GM12878 (cell line): ENCODE data around the gene PPP4R1. TPM values are rescaled to one million over a fixed set of nuclear protein-coding genes. Genes with fewer than 3 reads are reported as not detected.

Experiments used
- ATAC-seq: fragments of 200-7000 bp; cut with Tn5 transposase; 3 replicates; pipeline ENCODE4 v1.9.1; 2020; ENCODE audit warnings: mild to moderate bottlenecking, moderate library complexity
- BruUV-seq: library from RNA; stranded (reverse); fragments of 400-500 nt; replicated peaks from 2 replicates; lab custom pipeline; 2021; lab: Mats Ljungman, UMichigan
- CTCF ChIA-PET: fragments of 300-600 bp; sonication (Branson Sonifier 250); formaldehyde crosslinking; extraction: SDS; loops from one replicate; lab custom pipeline; 2021; ENCODE audit warnings: inconsistent platforms; lab: Yijun Ruan, JAX
- POLR2A ChIA-PET: fragments of 350-600 bp; formaldehyde crosslinking; extraction: SDS; loops from one replicate; lab custom pipeline; 2021; ENCODE audit warnings: inconsistent platforms; lab: Charles Lee
- RAD21 ChIA-PET: fragments of 300-600 bp; sonication (Branson Sonifier 250); formaldehyde crosslinking; loops from one replicate; lab custom pipeline; 2023; ENCODE audit warnings: antibody characterized with exemption; ENCODE audit not compliant: unreplicated experiment; lab: Charles Lee
- SMC1A ChIA-PET: fragments of 300-600 bp; sonication (Branson Sonifier 250); formaldehyde crosslinking; loops from one replicate; lab custom pipeline; 2023; ENCODE audit not compliant: unreplicated experiment, uncharacterized antibody; lab: Charles Lee
- DNase-seq: peaks from one replicate; pipeline ENCODE4 v3.0.0-alpha.2; 2011; ENCODE audit warnings: low read depth, low spot score
- FAIRE-seq: peaks from 3 replicates; lab custom pipeline; 2011; peaks lifted over from hg19 to GRCh38; lab: Jason Lieb, UNC
- H2AFZ ChIP-seq: 2 replicates; pipeline ENCODE4 v1.6.0; 2011; ENCODE audit warnings: low read depth, low read length, control low read depth; ENCODE audit not compliant: control insufficient read depth
- H3K27ac ChIP-seq: 2 replicates; pipeline ENCODE4 v1.5.1; 2011; ENCODE audit warnings: control low read depth; ENCODE audit not compliant: control insufficient read depth, insufficient read depth
- H3K27me3 ChIP-seq, 2 experiments: replicated peaks in 1 of 2; 2 replicates each; pipeline versions ENCODE4 v1.6.0 to v1.6.1; 2011; ENCODE audit warnings: low read length in 1 of 2; ENCODE audit not compliant: control insufficient read depth in 2 of 2, insufficient read depth in 2 of 2
- H3K36me3 ChIP-seq, 2 experiments: 2 replicates each; pipeline ENCODE4 v1.5.1; 2011; ENCODE audit warnings: low read length in 1 of 2; ENCODE audit not compliant: control insufficient read depth in 2 of 2, insufficient read depth in 2 of 2
- H3K4me1 ChIP-seq: 2 replicates; pipeline ENCODE4 v1.6.1; 2011; ENCODE audit warnings: mild to moderate bottlenecking, low read length, moderate library complexity, mixed read lengths; ENCODE audit not compliant: control insufficient read depth, insufficient read depth
- H3K4me2 ChIP-seq: 2 replicates; pipeline ENCODE4 v1.6.0; 2011; ENCODE audit warnings: control low read depth; ENCODE audit not compliant: control insufficient read depth, insufficient read depth
- H3K4me3 ChIP-seq: fragments of 200-600 bp; sonication (generic); 2 replicates; pipeline ENCODE4 v1.5.1; 2016
- H3K79me2 ChIP-seq: 2 replicates; pipeline ENCODE4 v1.6.0; 2011; ENCODE audit warnings: low read length; ENCODE audit not compliant: control insufficient read depth, insufficient read depth
- H3K9ac ChIP-seq: 2 replicates; pipeline ENCODE4 v1.8.0; 2011; ENCODE audit warnings: low read length, control low read depth, mixed read lengths; ENCODE audit not compliant: control insufficient read depth, insufficient read depth
- H3K9me3 ChIP-seq: replicated peaks from 3 replicates; pipeline ENCODE4 v1.5.1; 2011; ENCODE audit warnings: mild to moderate bottlenecking, low read length; ENCODE audit not compliant: control insufficient read depth, insufficient read depth
- H4K20me1 ChIP-seq: 2 replicates; pipeline ENCODE4 v1.6.0; 2011; ENCODE audit not compliant: control insufficient read depth, insufficient read depth
- BCL11A ChIP-seq: IDR thresholded peaks from 2 replicates; pipeline ENCODE4 v1.6.1; 2011; ENCODE audit warnings: low read depth, low read length
- CHD2 ChIP-seq: IDR thresholded peaks from 2 replicates; pipeline ENCODE4 v1.6.1; 2011; ENCODE audit warnings: low read depth, low read length, improper control_type of control experiment, borderline replicate concordance
- CHD4 ChIP-seq: fragments of 200-600 bp; sonication (generic); IDR thresholded peaks from 2 replicates; pipeline ENCODE4 v1.6.1; 2016; ENCODE audit warnings: mild to moderate bottlenecking
- ESRRA ChIP-seq: IDR thresholded peaks from 2 replicates; pipeline ENCODE4 v1.6.1; 2012; ENCODE audit warnings: mild to moderate bottlenecking, low read length, improper control_type of control experiment
- GATAD2B ChIP-seq: fragments of 450-650 bp; conservative IDR thresholded peaks from 2 replicates; pipeline ENCODE4 v1.6.1; 2017; ENCODE audit warnings: low read depth, mild to moderate bottlenecking, moderate library complexity
- HCFC1 ChIP-seq: fragments of 150-350 bp; IDR thresholded peaks from 2 replicates; pipeline ENCODE4 v1.6.1; 2014; ENCODE audit warnings: low read length
- IRF4 ChIP-seq: IDR thresholded peaks from 2 replicates; pipeline ENCODE4 v1.6.1; 2011; ENCODE audit warnings: low read depth, low read length
- MTA2 ChIP-seq: fragments of 450-650 bp; IDR thresholded peaks from 2 replicates; pipeline ENCODE4 v1.6.1; 2016; ENCODE audit warnings: low read depth, mild to moderate bottlenecking, moderate library complexity
- MTA3 ChIP-seq: IDR thresholded peaks from 2 replicates; pipeline ENCODE4 v1.6.1; 2012; ENCODE audit warnings: low read length, inconsistent platforms, borderline replicate concordance
- NR2C1 ChIP-seq: fragments of 450-650 bp; IDR thresholded peaks from 2 replicates; pipeline ENCODE4 v1.6.1; 2017; ENCODE audit warnings: antibody characterized with exemption, mild to moderate bottlenecking, moderate library complexity
- RELB ChIP-seq: fragments of 450-650 bp; IDR thresholded peaks from 2 replicates; pipeline ENCODE4 v1.6.1; 2017; ENCODE audit warnings: low read depth, mild to moderate bottlenecking, moderate library complexity
- WRNIP1 ChIP-seq: IDR thresholded peaks from 2 replicates; pipeline ENCODE4 v1.6.1; 2011; ENCODE audit warnings: low read depth, low read length, improper control_type of control experiment, borderline replicate concordance
- YBX1 ChIP-seq: fragments of 450-650 bp; IDR thresholded peaks from 2 replicates; pipeline ENCODE4 v1.6.1; 2016; ENCODE audit warnings: antibody characterized with exemption
- ZNF274 ChIP-seq: IDR thresholded peaks from one replicate; pipeline ENCODE4 v1.8.0; 2011; ENCODE audit not compliant: insufficient read length, insufficient read depth
- ZZZ3 ChIP-seq: IDR thresholded peaks from 2 replicates; pipeline ENCODE4 v1.6.1; 2011; ENCODE audit warnings: low read depth; ENCODE audit not compliant: control insufficient read depth, insufficient read length
- WGBS: methylation state at CpG from one replicate; pipeline ENCODE4 v1.1.6; 2016; ENCODE audit warnings: low lambda C conversion rate; ENCODE audit not compliant: insufficient replicate concordance, insufficient coverage; ENCODE audit errors: missing lambda C conversion rate; 5-methylcytosine and 5-hydroxymethylcytosine counted together
- in situ Hi-C: fragments of 300-500 bp; cut with MboI; formaldehyde crosslinking; loops from 9 replicates; pipeline ENCODE4 v1.14.3; 2018; ENCODE audit warnings: mixed read lengths
- intact Hi-C: fragments of 100-400 bp; cut with micrococcal nuclease; formaldehyde crosslinking; loops from one replicate; pipeline ENCODE4 v1.14.2; 2022; ENCODE audit not compliant: unreplicated experiment
- polyA plus RNA-seq, 11 experiments: library from polyadenylated mRNA; depleted of rRNA in 4 of 11; unstranded in 6 of 11; stranded (reverse) in 5 of 11; fragments of >200 nt; fragmentation: Nextera tagmentation in 4 of 11; fragmentation: Illumina TruSeq in 1 of 11; extraction: Ambion mirVana in 4 of 11; extraction: Trizol in 1 of 11; gene quantifications; 1 replicate in 1 of 11; 2 replicates in 10 of 11; pipeline versions ENCODE4 v1.2.1 to v1.2.3, GENCODE V29; 2011 to 2016; ENCODE audit warnings: inconsistent platforms in 2 of 11, missing spikeins in 2 of 11, low read depth in 1 of 11
- total RNA-seq, 4 experiments: library from RNA; depleted of rRNA in 3 of 4; stranded (reverse); fragments of >200 nt in 3 of 4; fragmentation: Illumina TruSeq in 1 of 4; extraction: Trizol in 1 of 4; gene quantifications; 2 replicates each; pipeline versions ENCODE4 v1.2.1 to v1.2.3, GENCODE V29; 2013 to 2021
- TF ChIP-seq, protein P1 (sequence below): IDR thresholded peaks from 2 replicates; pipeline ENCODE4 v1.6.1; 2012; ENCODE audit warnings: low read depth, low read length, improper control_type of control experiment
- TF ChIP-seq, protein P2 (sequence below): fragments of 450-650 bp; IDR thresholded peaks from 2 replicates; pipeline ENCODE4 v1.6.1; 2016; ENCODE audit warnings: mild to moderate bottlenecking

The PPP4R1 gene
- total and polyA plus RNA-seq, 10 of the 15 experiments (the other 5 are each of a cell fraction or from before 2014, with no cell fraction given), result 10.9 to 44.4 (median 26.0) TPM

GRCh38 chr18:9547782-9548181 is 66.6 kb downstream of the PPP4R1 start:
- Histone ChIP-seq H3K27ac (no peak overlapping the region), H3K79me2 (no peaks in the 10 kb centered on the region), H3K4me1 (no peaks in the 10 kb centered on the region), H3K9ac (no peak overlapping the region), H3K27me3 (no peaks in the 10 kb centered on the region), H2AFZ (no peak overlapping the region), H3K4me3 (no peak overlapping the region), H3K9me3 (no peaks in the 10 kb centered on the region), H3K36me3 (peaks cover 3 to 8% of the 10 kb centered on the region in 2 experiments; a peak in 3 of 4 replicates), H3K4me2 (no peak overlapping the region), H4K20me1 (no peaks in the 10 kb centered on the region)
- no TSS peak for BruUV-seq
- ATAC-seq, result no peak
- RAD21 ChIA-PET, result no interaction called here
- POLR2A ChIA-PET, result no interaction called here
- DNase-seq, result no peak
- intact Hi-C loops, result no loop called here
- no peak for FAIRE-seq
- SMC1A ChIA-PET, result no interaction called here
- no peak for TF ChIP-seq HCFC1
- TF ChIP-seq, protein P1, sequence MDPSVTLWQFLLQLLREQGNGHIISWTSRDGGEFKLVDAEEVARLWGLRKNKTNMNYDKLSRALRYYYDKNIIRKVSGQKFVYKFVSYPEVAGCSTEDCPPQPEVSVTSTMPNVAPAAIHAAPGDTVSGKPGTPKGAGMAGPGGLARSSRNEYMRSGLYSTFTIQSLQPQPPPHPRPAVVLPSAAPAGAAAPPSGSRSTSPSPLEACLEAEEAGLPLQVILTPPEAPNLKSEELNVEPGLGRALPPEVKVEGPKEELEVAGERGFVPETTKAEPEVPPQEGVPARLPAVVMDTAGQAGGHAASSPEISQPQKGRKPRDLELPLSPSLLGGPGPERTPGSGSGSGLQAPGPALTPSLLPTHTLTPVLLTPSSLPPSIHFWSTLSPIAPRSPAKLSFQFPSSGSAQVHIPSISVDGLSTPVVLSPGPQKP, result no peak
- no peak for TF ChIP-seq BCL11A
- in situ Hi-C loops, result no loop called here
- CTCF ChIA-PET, result no interaction called here
- WGBS, result 99% methylated on average over 7 of the region's 7 CpGs

GRCh38 chr18:9546468-9546867 is 67.9 kb downstream of the PPP4R1 start:
- peaks cover 2 to 3% of the 10 kb centered on the region in 2 experiments; a peak in 3 of 4 replicates for H3K36me3 ChIP-seq
- 29% methylated on average over 6 of the region's 6 CpGs for WGBS
- in situ Hi-C loops, result no loop called here
- TF ChIP-seq GATAD2B (no peak), ZZZ3 (no peak), WRNIP1 (no peak), RELB (no peak), ZNF274 (no peak), IRF4 (no peak), CHD4 (no peak), ESRRA (no peak), MTA2 (no peak), MTA3 (no peak), NR2C1 (no peak), CHD2 (no peak), YBX1 (no peak)
- TF ChIP-seq, protein P2, sequence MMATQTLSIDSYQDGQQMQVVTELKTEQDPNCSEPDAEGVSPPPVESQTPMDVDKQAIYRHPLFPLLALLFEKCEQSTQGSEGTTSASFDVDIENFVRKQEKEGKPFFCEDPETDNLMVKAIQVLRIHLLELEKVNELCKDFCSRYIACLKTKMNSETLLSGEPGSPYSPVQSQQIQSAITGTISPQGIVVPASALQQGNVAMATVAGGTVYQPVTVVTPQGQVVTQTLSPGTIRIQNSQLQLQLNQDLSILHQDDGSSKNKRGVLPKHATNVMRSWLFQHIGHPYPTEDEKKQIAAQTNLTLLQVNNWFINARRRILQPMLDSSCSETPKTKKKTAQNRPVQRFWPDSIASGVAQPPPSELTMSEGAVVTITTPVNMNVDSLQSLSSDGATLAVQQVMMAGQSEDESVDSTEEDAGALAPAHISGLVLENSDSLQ, result no peak

More at GRCh38 chr18:9546468-9546867, 67.9 kb downstream of the PPP4R1 start:
- Histone ChIP-seq H3K79me2 (no peaks in the 10 kb centered on the region), H3K4me2 (no peak overlapping the region), H3K9ac (no peak overlapping the region), H2AFZ (no peak overlapping the region), H4K20me1 (no peaks in the 10 kb centered on the region), H3K4me1 (no peaks in the 10 kb centered on the region), H3K4me3 (no peak overlapping the region), H3K27ac (no peak overlapping the region), H3K27me3 (no peaks in the 10 kb centered on the region), H3K9me3 (no peaks in the 10 kb centered on the region)
- no TSS peak for BruUV-seq
- ChIA-PET POLR2A (no interaction called here), CTCF (no interaction called here), SMC1A (interaction anchor here (0.6 kb wide), 1 partner anchor 35 kb away, joined by 3 read pairs; no protein-coding TSS in a partner anchor), RAD21 (no interaction called here)
- FAIRE-seq (no peak), DNase-seq (no peak), ATAC-seq (no peak)
- intact Hi-C loops, result no loop called here
